ENCODE results near the gene MRPL34. TPM values are rescaled to one million over a fixed set of nuclear protein-coding genes. Genes with fewer than 3 reads are reported as not detected.

The MRPL34 gene
- total and polyA plus RNA-seq, 9 of the 15 experiments (the other 6 are each of a cell fraction or from before 2014, with no cell fraction given) = 11.5 to 256 (median 72.5) TPM

GRCh38 chr19:17336872-17337674, 31.4 kb downstream of the MRPL34 start, which contains the start of gene GTPBP3 (continued):
- TF ChIP-seq SNRNP70 (optimal IDR thresholded peaks at IDR 0.05; ENCODE audit: low read depth, low read length) (no peak), ZNF311 (CRISPR knock-in tag; IDR thresholded peaks at IDR 0.05) (no peak), MBD1 (CRISPR knock-in tag; IDR thresholded peaks at IDR 0.05) (no peak), PRDM10 (IDR thresholded peaks at IDR 0.05; ENCODE audit: partially characterized antibody) (peak; percentile 60), ZNF124 (CRISPR knock-in tag; IDR thresholded peaks at IDR 0.05) (no peak), CREM (IDR thresholded peaks at IDR 0.05; ENCODE audit: low read depth) (peak; percentile 93), JUND (IDR thresholded peaks at IDR 0.05; ENCODE audit: borderline replicate concordance, low read depth, low read length) (peak; percentile 66; the same call in 1 of the 2 replicates), JUND (tag; IDR thresholded peaks at IDR 0.05; ENCODE audit: borderline replicate concordance, low read depth, low read length) (peak; percentile 70; the same call in 2 of the 3 replicates), ZNF121 (CRISPR knock-in tag; conservative IDR thresholded peaks at IDR 0.05) (no peak), ZNF740 (CRISPR knock-in tag; IDR thresholded peaks at IDR 0.05) (peak; percentile 73), ZNF740 (tag; IDR thresholded peaks at IDR 0.05) (no peak), ZNF592 (IDR thresholded peaks at IDR 0.05) (no peak), U2AF1 (optimal IDR thresholded peaks at IDR 0.05; ENCODE audit: low read depth, low read length) (no peak), RBM17 (IDR thresholded peaks at IDR 0.05; ENCODE audit: borderline replicate concordance, low read depth, low read length) (no peak), POLR2AphosphoS2 (IDR thresholded peaks at IDR 0.05; ENCODE audit: low read length) (peak; percentile 54; the same call in 1 of the 2 replicates), DMBX1 (CRISPR knock-in tag; IDR thresholded peaks at IDR 0.05; ENCODE audit: borderline replicate concordance) (peak; percentile 34; the same call in 1 of the 2 replicates)

Data from K562 (cell line).